Measurements from ENCODE around the gene TMEM192.

GRCh38 chr4:165059386-165059785 is 53.3 kb downstream of the TMEM192 start:
- no peak for TF ChIP-seq POLR2A (IDR thresholded peaks at IDR 0.05; ENCODE audit: low read length)
- no peak for TF ChIP-seq GATA1 (IDR thresholded peaks at IDR 0.05; ENCODE audit: low read depth, low read length)

All from erythroblast (primary cell).